GF-D8 (cell line): ENCODE data around the gene PRDM16.
A peak's percentile ranks its signal among the peaks of the same experiment; 100 is the strongest.

Experiments used
- DNase-seq: peaks from one replicate; lab custom pipeline; 2025; lab: John Stamatoyannopoulos, UW

PRDM16 gene

GRCh38 chr1:3068564-3069431, at the start of gene PRDM16:
PRDM16 (plus strand) TSS chr1:3069203; CDS start chr1:3069260, 57 bp downstream.
- peak; percentile 22 for DNase-seq

GRCh38 chr1:3019516-3020051, 49.4 kb upstream of the PRDM16 start:
- no peak for DNase-seq

- no peak for DNase-seq
Observed at GRCh38 chr1:3020263-3020909, 48.6 kb upstream of the PRDM16 start.

- no peak for DNase-seq
Observed at GRCh38 chr1:3021233-3021671, 47.8 kb upstream of the PRDM16 start, which contains the start of gene ACTRT2. ACTRT2 (plus strand) TSS chr1:3021467; CDS start chr1:3021687, 220 bp downstream.

- no peak for DNase-seq
Observed at GRCh38 chr1:3021801-3022401, 47.1 kb upstream of the PRDM16 start.

GRCh38 chr1:3022511-3022973, 46.5 kb upstream of the PRDM16 start:
- DNase-seq: no peak

GRCh38 chr1:3022976-3023375, 46.0 kb upstream of the PRDM16 start:
- DNase-seq: no peak

- no peak for DNase-seq
Observed at GRCh38 chr1:3024019-3024418, 45.0 kb upstream of the PRDM16 start.

- DNase-seq: no peak
Observed at GRCh38 chr1:3024588-3024987, 44.4 kb upstream of the PRDM16 start.

- DNase-seq: no peak
Observed at GRCh38 chr1:3026124-3026523, 42.9 kb upstream of the PRDM16 start.

GRCh38 chr1:3026581-3027391, 42.2 kb upstream of the PRDM16 start:
- DNase-seq: no peak

- no peak for DNase-seq
Observed at GRCh38 chr1:3027611-3028371, 41.2 kb upstream of the PRDM16 start.

GRCh38 chr1:3028531-3029282, 40.3 kb upstream of the PRDM16 start:
- no peak for DNase-seq

GRCh38 chr1:3029481-3029961, 39.5 kb upstream of the PRDM16 start:
- DNase-seq: no peak

- no peak for DNase-seq
Observed at GRCh38 chr1:3029991-3030662, 38.9 kb upstream of the PRDM16 start.

GRCh38 chr1:3030663-3031381, 38.2 kb upstream of the PRDM16 start:
- no peak for DNase-seq

- DNase-seq: no peak
Observed at GRCh38 chr1:3031401-3032221, 37.4 kb upstream of the PRDM16 start.
